Neutrophil (primary cell): ENCODE results near the gene SSH2.

ENCODE experiments used
- H3K27ac ChIP-seq: fragments of 200-600 bp; sonication (generic); 2 replicates; pipeline ENCODE4 v1.5.1; 2016; ENCODE audit warnings: mild to moderate bottlenecking, moderate library complexity
- H3K27me3 ChIP-seq: fragments of 200-600 bp; sonication (generic); 2 replicates; pipeline ENCODE4 v1.6.0; 2016; ENCODE audit warnings: mild to moderate bottlenecking
- H3K36me3 ChIP-seq: fragments of 200-600 bp; sonication (generic); 2 replicates; pipeline ENCODE4 v1.5.1; 2017
- H3K4me1 ChIP-seq, 2 experiments: fragments of 200-600 bp in 1 of 2; sonication (generic) in 1 of 2; 1 replicate in 1 of 2; 2 replicates in 1 of 2; pipeline versions ENCODE4 v1.5.1 to v1.6.1; 2013 to 2016; ENCODE audit warnings: low read depth in 1 of 2, low read length in 1 of 2, mild to moderate bottlenecking in 1 of 2, moderate library complexity in 1 of 2; ENCODE audit not compliant: control insufficient read depth in 1 of 2, insufficient read depth in 1 of 2
- H3K4me3 ChIP-seq, 2 experiments: fragments of 200-600 bp in 1 of 2; sonication (generic) in 1 of 2; 1 replicate in 1 of 2; 2 replicates in 1 of 2; pipeline ENCODE4 v1.5.1; 2013 to 2016; ENCODE audit warnings: low read depth in 1 of 2, low read length in 1 of 2, mild to moderate bottlenecking in 1 of 2, moderate library complexity in 1 of 2
- H3K9me3 ChIP-seq: fragments of 200-600 bp; sonication (generic); 2 replicates; pipeline ENCODE4 v1.5.1; 2016
- TF ChIP-seq, protein P1 (sequence below): fragments of 200-600 bp; sonication (generic); IDR thresholded peaks from 2 replicates; pipeline ENCODE4 v1.5.1; 2016; ENCODE audit warnings: antibody characterized with exemption

Gene SSH2

DNA sequence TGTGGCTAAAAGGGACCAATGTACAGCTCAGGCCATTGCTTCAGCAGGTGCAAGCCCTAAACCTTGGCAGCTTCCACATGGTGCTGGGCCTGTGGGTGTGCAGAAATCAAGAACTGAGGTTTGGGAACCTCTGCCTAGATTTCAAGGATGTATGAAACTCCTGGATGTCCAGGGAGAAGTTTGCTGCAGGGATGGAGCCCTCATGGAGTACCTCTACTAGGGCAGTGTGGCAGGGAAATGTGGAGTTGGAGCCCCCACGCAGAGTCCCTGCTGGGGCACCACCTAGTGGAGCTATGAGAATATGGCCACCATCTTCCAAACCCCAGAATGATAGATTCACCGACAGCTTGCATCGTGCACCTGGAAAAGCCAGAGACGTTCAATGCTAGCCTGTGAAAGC, 24.4 kb upstream of the SSH2 start:
- TF ChIP-seq, protein P1, sequence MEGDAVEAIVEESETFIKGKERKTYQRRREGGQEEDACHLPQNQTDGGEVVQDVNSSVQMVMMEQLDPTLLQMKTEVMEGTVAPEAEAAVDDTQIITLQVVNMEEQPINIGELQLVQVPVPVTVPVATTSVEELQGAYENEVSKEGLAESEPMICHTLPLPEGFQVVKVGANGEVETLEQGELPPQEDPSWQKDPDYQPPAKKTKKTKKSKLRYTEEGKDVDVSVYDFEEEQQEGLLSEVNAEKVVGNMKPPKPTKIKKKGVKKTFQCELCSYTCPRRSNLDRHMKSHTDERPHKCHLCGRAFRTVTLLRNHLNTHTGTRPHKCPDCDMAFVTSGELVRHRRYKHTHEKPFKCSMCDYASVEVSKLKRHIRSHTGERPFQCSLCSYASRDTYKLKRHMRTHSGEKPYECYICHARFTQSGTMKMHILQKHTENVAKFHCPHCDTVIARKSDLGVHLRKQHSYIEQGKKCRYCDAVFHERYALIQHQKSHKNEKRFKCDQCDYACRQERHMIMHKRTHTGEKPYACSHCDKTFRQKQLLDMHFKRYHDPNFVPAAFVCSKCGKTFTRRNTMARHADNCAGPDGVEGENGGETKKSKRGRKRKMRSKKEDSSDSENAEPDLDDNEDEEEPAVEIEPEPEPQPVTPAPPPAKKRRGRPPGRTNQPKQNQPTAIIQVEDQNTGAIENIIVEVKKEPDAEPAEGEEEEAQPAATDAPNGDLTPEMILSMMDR, result no peak
- Histone ChIP-seq H3K4me1 (peaks cover 20 to 26% of the 10 kb centered on the region in 2 experiments), H3K4me3 (no peak overlapping the region), H3K36me3 (no peaks in the 10 kb centered on the region), H3K27me3 (no peaks in the 10 kb centered on the region), H3K9me3 (no peaks in the 10 kb centered on the region), H3K27ac (no peak overlapping the region)

DNA sequence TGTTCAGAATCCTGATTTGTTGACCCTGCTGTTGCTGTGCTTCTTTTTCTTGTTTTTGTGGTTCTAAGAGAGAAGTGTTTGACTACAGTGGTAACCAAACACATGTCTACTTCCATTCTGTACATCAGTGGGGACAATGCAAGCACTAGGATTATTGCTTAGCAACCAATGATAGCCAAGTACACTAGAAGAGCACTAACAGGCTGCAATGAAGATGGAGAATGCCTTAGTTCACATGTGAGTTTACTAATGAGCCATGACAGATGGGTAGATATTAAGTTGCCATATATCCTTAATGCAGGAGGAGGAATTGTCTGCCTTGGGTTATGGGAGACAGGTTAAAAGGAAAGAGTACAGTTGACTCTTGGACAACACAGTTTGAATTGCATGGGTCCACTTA, 19.7 kb upstream of the SSH2 start:
- peak overlapping the region; percentile 83 for H3K27ac ChIP-seq
- H3K4me1 ChIP-seq, result peaks cover 32 to 35% of the 10 kb centered on the region in 2 experiments
- no peaks in the 10 kb centered on the region for H3K27me3 ChIP-seq
- peak overlapping the region in 1 of 2 experiments; percentile 22 for H3K4me3 ChIP-seq
- H3K9me3 ChIP-seq, result no peaks in the 10 kb centered on the region
- H3K36me3 ChIP-seq, result no peaks in the 10 kb centered on the region
- TF ChIP-seq, protein P1, result no peak

DNA sequence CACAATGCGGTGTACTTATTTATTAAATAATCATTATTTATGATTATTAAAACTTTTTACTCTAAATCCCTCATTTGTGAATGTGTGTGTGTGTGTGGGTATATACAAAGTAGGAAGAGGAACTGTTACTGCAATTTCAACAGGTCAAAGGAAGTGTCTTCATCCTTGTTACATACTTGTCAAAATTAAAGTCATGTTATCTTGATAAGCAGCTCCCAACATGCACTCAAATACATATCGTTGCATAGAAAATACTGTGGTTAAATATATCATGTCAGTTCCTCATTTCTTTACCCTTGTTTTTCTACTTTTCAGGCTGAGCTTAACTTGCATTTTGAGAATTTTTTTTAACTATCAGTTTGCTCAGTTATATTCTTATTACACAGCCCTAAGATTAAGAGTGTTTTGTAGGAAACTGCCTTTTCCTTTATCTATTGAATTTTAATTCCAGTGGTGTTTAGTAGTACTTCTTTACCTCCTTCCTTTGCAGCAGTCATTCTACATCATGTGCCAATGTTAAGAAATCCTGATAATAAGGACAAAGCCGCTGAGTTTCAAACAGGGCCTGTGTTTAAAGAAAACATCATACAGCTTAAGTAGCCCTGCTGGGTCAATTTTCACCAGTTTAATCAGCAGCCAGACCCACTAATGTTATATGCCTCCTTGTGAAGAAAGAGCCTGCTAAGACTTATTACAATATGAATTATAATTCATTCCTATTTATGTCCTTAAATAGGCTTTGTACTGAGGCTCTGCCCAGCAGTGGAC, 18.6 kb upstream of the SSH2 start:
- no peaks in the 10 kb centered on the region for H3K36me3 ChIP-seq

DNA sequence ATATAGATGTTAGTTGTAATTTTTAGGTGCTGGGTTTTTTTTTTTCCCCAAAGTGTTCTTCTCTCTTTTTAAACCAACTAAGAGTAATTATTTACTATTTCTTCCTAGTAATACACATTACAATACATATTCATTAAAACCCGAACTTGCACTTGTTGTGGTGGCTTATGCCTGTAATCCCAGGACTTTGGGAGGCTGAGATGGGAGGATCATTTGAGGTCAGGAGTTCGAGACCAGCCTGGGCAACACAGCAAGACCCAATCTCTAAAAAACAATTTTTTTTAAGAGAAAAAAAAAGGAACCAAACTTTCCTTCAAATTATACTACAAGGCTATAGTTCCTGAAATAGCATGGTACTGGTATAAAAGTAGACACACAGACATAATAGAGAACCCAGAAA, 15.3 kb upstream of the SSH2 start:
- TF ChIP-seq, protein P1, result no peak
- Histone ChIP-seq H3K4me3 (no peak overlapping the region), H3K36me3 (no peaks in the 10 kb centered on the region), H3K27me3 (no peaks in the 10 kb centered on the region), H3K27ac (no peak overlapping the region), H3K9me3 (no peaks in the 10 kb centered on the region), H3K4me1 (peaks cover 29% of the 10 kb centered on the region in 2 experiments)

More for the DNA sequence above, 18.6 kb upstream of the SSH2 start:
- peaks cover 32 to 35% of the 10 kb centered on the region in 2 experiments for H3K4me1 ChIP-seq
- TF ChIP-seq, protein P1, result no peak
- no peaks in the 10 kb centered on the region for H3K27me3 ChIP-seq
- H3K9me3 ChIP-seq, result no peaks in the 10 kb centered on the region
- H3K4me3 ChIP-seq, result peak overlapping the region in 1 of 2 experiments; percentile 22
- peak overlapping the region; percentile 83 for H3K27ac ChIP-seq

DNA sequence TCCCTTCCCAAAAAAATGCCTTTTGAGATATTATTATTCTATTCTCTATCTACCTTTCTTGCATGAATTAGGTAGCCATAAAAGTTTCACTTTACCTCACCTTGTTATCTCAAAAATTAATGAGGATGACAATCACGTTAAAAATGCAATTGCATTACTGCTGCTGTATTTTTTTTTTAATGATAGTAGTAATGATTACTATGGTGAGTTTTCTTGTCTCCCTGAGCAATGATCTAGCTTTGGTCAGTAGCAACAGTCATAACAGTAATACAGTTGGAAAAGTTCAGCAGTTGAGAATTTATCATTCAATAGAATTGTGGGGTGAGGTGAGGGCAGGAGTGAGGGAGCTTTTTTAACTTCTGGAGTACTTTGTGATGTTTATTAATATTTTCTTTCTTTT, 11.3 kb upstream of the SSH2 start, which contains the start of gene EFCAB5:
EFCAB5 (plus strand) TSS at position 301 of the 400 bp plus-strand sequence. CDS start 163 bp downstream, outside the sequence.
- Histone ChIP-seq H3K4me3 (no peak within 1 kb of the TSS), H3K9me3 (no peaks in the 10 kb centered on the region), H3K27me3 (no peaks in the 10 kb centered on the region), H3K4me1 (no peaks in the 10 kb centered on the region), H3K36me3 (no peaks in the 10 kb centered on the region), H3K27ac (no peak within 1 kb of the TSS)
- TF ChIP-seq, protein P1, result no peak
